Activated CD4-positive, alpha-beta T cell treated with anti-CD3 and anti-CD28 coated beads, Interleukin-2, amount 10 ng/mL, durations not matched to agents 24 days and 14 days (primary cell): ENCODE results near the gene HOXD12. TPM values are rescaled to one million over a fixed set of nuclear protein-coding genes. Genes with fewer than 3 reads are reported as not detected.

Experiments
- DNase-seq: peaks from one replicate; pipeline ENCODE4 v3.0.0; 2022
- H3K27ac Mint-ChIP-seq: one replicate; pipeline ENCODE4 v1.8.0; 2022; ENCODE audit warnings: mild to moderate bottlenecking, mixed read lengths
- H3K27me3 Mint-ChIP-seq: one replicate; pipeline ENCODE4 v1.8.0; 2022; ENCODE audit warnings: mixed read lengths
- H3K36me3 Mint-ChIP-seq: one replicate; pipeline ENCODE4 v1.8.0; 2022; ENCODE audit warnings: low read depth, mild to moderate bottlenecking, mixed read lengths
- H3K4me1 Mint-ChIP-seq: one replicate; pipeline ENCODE4 v1.8.0; 2021; ENCODE audit warnings: mixed read lengths
- H3K4me3 Mint-ChIP-seq: one replicate; pipeline ENCODE4 v1.8.0; 2022; ENCODE audit warnings: mild to moderate bottlenecking, moderate library complexity, mixed read lengths
- H3K9me3 Mint-ChIP-seq: one replicate; pipeline ENCODE4 v1.8.0; 2021; ENCODE audit warnings: mixed read lengths
- intact Hi-C: fragments of 100-400 bp; cut with micrococcal nuclease; formaldehyde crosslinking; loops from one replicate; pipeline ENCODE4 v1.15.1; 2023
- total RNA-seq: library from RNA; stranded (reverse); gene quantifications from 2 replicates; pipeline ENCODE4 v1.2.3, GENCODE V29; 2022

Gene HOXD12
- total RNA-seq, 1 donor from 2014 or later, result not detected

DNA sequence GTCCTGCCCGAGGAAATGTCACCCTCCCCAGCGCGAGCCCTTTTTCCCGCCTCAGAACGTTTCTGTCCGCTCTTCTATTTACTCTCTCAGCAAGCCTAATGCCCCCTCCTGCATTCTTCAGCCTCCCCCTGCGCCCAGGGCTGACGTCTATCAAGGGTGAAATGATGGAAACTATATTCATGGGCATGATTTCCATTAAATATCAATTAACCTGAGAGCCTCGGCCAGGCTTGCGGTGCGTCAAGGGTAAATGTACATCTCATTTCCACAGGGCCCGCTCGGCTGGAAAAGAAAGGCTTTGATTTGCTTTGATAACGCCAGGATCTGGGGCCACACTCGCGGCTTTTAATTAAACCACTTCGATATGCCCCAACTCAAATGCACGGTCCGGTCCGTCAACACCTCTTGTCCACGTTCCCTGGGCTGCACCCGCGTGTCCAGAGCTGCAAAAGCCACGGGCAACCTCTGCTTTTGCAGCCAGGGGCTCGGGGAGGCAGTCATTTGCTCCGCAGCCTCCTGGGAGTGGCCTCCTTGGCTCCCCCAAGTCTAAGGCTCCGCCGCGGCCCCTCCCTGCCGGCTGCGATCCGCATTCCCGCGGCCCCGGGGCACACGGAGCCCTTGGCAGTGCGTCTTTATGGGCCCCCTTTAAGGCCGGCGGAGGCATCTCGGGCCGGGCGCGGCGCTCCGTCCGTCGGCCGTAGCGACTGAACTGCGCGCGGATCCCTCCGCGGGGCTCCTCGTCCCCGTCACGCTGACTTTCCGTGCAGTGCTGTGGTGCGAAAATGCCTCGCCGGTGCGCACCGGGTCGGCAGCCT, 29.6 kb downstream of the HOXD12 start, which contains the start of gene HOXD8:
Gene HOXD8 (plus strand): TSS at position 724 of the 815 bp plus-strand sequence. CDS start 662 bp downstream, outside the sequence.
- H3K27me3 Mint-ChIP-seq, result peaks cover 84% of the 10 kb centered on the region
- H3K4me3 Mint-ChIP-seq, result peak within 1 kb of the TSS; percentile 32
- no peaks in the 10 kb centered on the region for H3K9me3 Mint-ChIP-seq
- DNase-seq, result no peak
- peaks cover 5% of the 10 kb centered on the region for H3K36me3 Mint-ChIP-seq
- H3K4me1 Mint-ChIP-seq, result peaks cover 9% of the 10 kb centered on the region
- intact Hi-C loops, result loop anchor here (1.0 to 5.0 kb wide), 4 partner anchors 18 to 1033 kb away; no protein-coding TSS in a partner anchor
- peak within 1 kb of the TSS; percentile 85 for H3K27ac Mint-ChIP-seq

DNA sequence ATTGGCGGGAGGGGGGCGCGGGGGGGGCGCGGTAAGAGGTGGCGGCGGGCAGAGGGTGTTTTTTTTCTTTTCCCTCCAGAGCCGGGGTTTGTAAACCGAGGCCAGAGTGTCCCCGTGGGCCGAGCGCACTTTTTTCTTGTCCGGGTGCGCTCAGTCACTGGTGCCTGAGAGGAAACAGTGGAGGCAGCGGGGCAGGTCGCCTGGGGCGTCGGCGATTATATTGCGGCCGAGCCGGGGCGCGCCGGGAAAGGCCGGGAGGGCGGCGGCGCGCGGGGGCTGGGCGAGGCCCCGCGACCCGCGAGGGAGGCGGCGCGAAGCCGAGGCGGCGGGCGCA, 30.2 kb downstream of the HOXD12 start:
- Mint-ChIP-seq H3K4me3 (no peak overlapping the region), H3K36me3 (peaks cover 5% of the 10 kb centered on the region), H3K9me3 (no peaks in the 10 kb centered on the region), H3K27ac (no peak overlapping the region), H3K4me1 (peaks cover 9% of the 10 kb centered on the region), H3K27me3 (peaks cover 84% of the 10 kb centered on the region)
- DNase-seq, result no peak
- intact Hi-C loops, result loop anchor here (1.0 to 10.0 kb wide), 6 partner anchors 19 to 1795 kb away; partner anchors contain the start of gene SP9

DNA sequence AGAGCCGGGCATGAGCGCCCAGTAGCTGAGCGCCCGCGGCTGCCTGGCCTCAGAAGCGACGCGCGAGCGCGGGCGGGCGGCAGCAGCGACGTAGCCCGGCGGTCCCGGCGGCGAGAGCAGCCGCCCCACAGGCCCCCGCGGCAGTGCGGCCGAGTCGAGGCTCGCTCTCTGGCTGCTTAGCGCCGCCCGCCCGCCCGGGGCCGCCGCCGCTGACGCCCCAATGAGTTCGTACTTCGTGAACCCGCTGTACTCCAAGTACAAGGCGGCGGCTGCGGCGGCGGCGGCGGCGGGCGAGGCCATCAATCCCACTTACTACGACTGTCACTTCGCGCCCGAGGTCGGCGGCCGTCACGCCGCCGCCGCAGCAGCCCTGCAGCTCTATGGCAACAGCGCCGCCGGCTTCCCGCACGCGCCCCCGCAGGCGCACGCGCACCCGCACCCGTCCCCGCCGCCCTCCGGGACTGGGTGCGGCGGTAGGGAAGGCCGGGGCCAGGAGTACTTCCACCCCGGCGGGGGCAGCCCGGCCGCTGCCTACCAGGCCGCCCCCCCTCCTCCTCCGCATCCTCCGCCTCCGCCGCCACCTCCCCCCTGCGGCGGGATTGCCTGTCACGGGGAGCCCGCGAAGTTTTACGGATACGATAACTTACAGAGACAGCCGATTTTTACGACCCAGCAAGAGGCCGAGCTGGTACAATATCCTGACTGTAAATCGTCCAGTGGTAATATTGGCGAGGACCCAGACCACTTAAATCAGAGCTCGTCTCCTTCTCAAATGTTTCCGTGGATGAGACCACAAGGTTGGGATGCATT, 30.8 kb downstream of the HOXD12 start:
- peaks cover 84% of the 10 kb centered on the region for H3K27me3 Mint-ChIP-seq
- peak overlapping the region; percentile 32 for H3K4me3 Mint-ChIP-seq
- peak overlapping the region; percentile 85 for H3K27ac Mint-ChIP-seq
- peaks cover 5% of the 10 kb centered on the region for H3K36me3 Mint-ChIP-seq
- intact Hi-C loops, result loop anchor here (5.0 to 10.0 kb wide), 2 partner anchors 47 to 1796 kb away; partner anchors contain the start of gene SP9
- no peaks in the 10 kb centered on the region for H3K9me3 Mint-ChIP-seq
- DNase-seq, result no peak
- peaks cover 9% of the 10 kb centered on the region for H3K4me1 Mint-ChIP-seq

DNA sequence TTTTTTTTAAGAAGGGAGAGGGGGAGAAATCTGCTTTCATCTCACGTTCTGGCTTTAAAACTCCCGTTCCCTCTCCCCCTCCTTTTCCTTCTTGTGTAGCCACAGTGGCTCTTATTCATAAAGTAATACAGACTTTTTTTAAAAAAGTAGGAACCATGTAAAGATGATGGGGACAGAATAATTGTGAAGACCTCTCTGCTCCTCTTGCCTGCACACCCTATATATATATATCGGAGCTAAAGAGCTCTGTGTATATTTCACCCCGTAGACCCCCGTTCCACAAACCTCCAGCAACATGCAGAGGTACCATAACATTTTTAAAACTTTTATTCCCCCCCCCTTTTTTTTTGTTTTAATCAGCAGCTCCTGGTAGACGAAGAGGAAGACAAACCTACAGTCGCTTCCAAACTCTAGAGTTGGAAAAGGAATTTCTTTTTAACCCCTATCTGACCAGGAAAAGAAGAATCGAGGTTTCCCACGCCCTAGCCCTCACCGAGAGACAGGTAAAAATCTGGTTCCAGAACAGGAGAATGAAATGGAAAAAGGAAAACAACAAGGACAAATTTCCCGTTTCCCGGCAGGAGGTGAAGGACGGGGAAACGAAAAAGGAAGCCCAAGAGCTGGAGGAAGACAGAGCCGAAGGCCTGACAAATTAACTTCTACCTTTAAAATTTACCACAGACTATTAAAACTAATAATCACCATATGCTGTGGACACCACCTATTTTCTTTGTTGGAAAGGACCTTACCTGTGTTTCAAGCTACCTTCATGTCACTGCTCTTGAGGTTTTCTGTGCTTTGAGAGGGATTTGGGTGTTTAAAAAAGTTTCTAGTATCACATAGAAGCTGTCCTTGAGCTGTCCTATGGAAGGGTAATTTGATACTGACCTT, 31.6 kb downstream of the HOXD12 start:
- H3K27me3 Mint-ChIP-seq, result peaks cover 84% of the 10 kb centered on the region
- intact Hi-C loops, result loop anchor here (5.0 to 10.0 kb wide), 2 partner anchors 46 to 1796 kb away; partner anchors contain the start of gene SP9
- H3K27ac Mint-ChIP-seq, result peak overlapping the region; percentile 85
- peaks cover 5% of the 10 kb centered on the region for H3K36me3 Mint-ChIP-seq
- no peaks in the 10 kb centered on the region for H3K9me3 Mint-ChIP-seq
- H3K4me1 Mint-ChIP-seq, result peaks cover 11% of the 10 kb centered on the region
- DNase-seq, result no peak
- peak overlapping the region; percentile 32 for H3K4me3 Mint-ChIP-seq

GRCh38 chr2:176131848-176132158, 32.2 kb downstream of the HOXD12 start:
- Mint-ChIP-seq H3K27ac (no peak overlapping the region), H3K36me3 (peaks cover 5% of the 10 kb centered on the region), H3K4me3 (no peak overlapping the region), H3K4me1 (peaks cover 11% of the 10 kb centered on the region), H3K9me3 (no peaks in the 10 kb centered on the region), H3K27me3 (peaks cover 82% of the 10 kb centered on the region)
- no peak for DNase-seq
- intact Hi-C loops, result loop anchor here (5.0 to 10.0 kb wide), 2 partner anchors 45 to 1797 kb away; partner anchors contain the start of gene SP9

DNA sequence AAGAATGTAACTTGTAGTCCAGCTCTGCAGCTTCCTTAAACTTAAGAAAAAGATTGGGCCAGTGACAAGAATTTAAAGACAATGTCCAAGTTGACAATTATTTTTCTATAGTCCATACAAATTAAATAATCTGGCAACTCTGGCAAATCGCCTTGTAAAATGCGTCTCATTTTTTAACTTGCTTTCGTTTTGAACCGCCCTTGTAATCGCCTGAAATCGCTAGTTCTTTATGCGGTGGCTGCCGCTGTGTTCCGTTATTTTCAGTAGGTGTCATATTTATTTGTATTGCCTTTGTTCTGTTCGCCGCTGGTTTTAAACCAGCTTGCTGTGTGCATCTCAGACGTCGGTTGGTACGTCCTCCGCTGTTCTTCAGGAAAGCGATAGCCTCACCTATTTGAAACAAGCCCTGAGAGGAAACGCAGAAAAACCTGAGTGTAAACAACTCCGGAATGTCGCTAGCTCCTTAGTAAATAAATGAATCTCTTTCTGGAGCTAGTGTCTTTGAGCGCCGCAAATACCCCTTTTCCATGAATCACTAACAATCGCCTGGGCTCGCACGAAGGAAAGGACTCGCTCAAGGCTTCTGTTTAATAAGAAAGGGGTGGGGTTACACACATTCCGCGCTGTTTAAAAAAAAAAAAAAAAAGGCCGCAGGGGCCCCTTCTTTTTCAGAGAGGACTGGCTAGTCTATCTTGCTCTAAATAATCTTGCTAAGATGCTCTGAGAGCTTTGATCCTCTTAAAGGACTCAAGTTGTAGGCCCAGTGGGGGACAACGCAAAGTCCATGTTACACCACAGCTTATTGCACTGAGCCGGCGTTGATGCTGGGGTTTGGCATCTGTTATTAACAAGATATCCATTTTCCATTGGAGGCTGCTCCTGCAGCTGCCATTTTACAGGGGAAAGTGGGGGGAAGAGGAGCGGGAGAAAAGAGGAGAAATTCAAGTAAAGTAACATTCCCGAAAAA, 32.9 kb downstream of the HOXD12 start:
- peak; percentile 70 for DNase-seq
- H3K4me1 Mint-ChIP-seq, result peaks cover 11% of the 10 kb centered on the region
- peak overlapping the region; percentile 21 for H3K27ac Mint-ChIP-seq
- peaks cover 5% of the 10 kb centered on the region for H3K36me3 Mint-ChIP-seq
- peak overlapping the region; percentile 68 for H3K4me3 Mint-ChIP-seq
- H3K9me3 Mint-ChIP-seq, result no peaks in the 10 kb centered on the region
- peaks cover 81% of the 10 kb centered on the region for H3K27me3 Mint-ChIP-seq
- intact Hi-C loops, result loop anchor here (5.0 to 10.0 kb wide), 2 partner anchors 45 to 1798 kb away; partner anchors contain the start of gene SP9

- peaks cover 9% of the 10 kb centered on the region for H3K4me1 Mint-ChIP-seq
- no peak overlapping the region for H3K4me3 Mint-ChIP-seq
- DNase-seq, result no peak
- H3K27ac Mint-ChIP-seq, result no peak overlapping the region
- no peaks in the 10 kb centered on the region for H3K9me3 Mint-ChIP-seq
- intact Hi-C loops, result loop anchor here (5.0 to 10.0 kb wide), 2 partner anchors 44 to 1799 kb away; partner anchors contain the start of gene SP9
- peaks cover 5% of the 10 kb centered on the region for H3K36me3 Mint-ChIP-seq
- H3K27me3 Mint-ChIP-seq, result peaks cover 81% of the 10 kb centered on the region
Measured at GRCh38 chr2:176133389-176133788, 33.8 kb downstream of the HOXD12 start.

DNA sequence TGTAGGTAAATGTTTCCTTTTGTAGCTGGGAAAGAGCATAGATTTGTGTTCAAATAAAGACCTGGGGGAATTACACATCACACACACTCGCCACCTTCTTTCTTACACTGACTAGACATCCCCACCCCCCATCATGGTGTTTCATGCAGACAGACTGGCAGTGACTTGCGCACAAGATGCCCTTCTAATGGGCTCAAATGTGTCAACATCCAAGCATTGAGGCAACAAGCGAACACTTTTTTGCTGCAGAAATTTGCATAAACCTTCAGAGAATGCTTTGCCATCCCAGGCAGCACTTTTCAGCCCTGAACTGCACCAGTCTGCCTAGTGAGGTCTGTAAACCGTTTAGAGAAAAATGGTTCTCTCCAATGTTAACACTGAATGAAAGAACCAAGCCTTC, 34.4 kb downstream of the HOXD12 start:
- H3K4me1 Mint-ChIP-seq, result peaks cover 7% of the 10 kb centered on the region
- intact Hi-C loops, result loop anchor here (5.0 to 10.0 kb wide), 2 partner anchors 43 to 1799 kb away; partner anchors contain the start of gene SP9

DNA sequence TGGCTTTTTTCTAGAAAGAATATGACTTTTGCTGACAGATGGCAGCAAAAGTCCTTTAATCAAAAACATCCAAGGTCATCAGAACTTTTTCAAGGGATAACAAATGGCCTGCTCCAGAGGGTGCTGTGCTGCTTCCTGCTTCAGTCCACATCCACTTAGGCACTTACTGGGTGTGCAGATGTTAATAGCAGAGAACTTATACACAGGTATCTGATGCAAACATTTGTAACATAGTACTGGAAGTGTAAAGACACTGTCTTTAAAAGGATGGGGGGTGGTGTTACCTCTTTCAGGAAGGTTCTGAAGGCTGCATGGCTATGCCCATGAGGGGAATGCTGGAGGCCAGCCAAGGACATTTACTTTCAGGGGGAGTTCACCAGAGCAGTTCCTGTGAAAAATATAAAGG, 35.4 kb downstream of the HOXD12 start:
- H3K4me1 Mint-ChIP-seq, result peaks cover 7% of the 10 kb centered on the region
- DNase-seq, result no peak
- peaks cover 5% of the 10 kb centered on the region for H3K36me3 Mint-ChIP-seq
- H3K27me3 Mint-ChIP-seq, result peaks cover 86% of the 10 kb centered on the region
- intact Hi-C loops, result loop anchor here (10.0 kb wide), 1 partner anchor 1800 kb away; the partner anchor contains the start of gene SP9
- H3K4me3 Mint-ChIP-seq, result no peak overlapping the region
- no peak overlapping the region for H3K27ac Mint-ChIP-seq
- H3K9me3 Mint-ChIP-seq, result no peaks in the 10 kb centered on the region

More for the DNA sequence above, 34.4 kb downstream of the HOXD12 start:
- peaks cover 81% of the 10 kb centered on the region for H3K27me3 Mint-ChIP-seq
- no peak overlapping the region for H3K4me3 Mint-ChIP-seq
- no peak for DNase-seq
- H3K36me3 Mint-ChIP-seq, result peaks cover 5% of the 10 kb centered on the region
- H3K9me3 Mint-ChIP-seq, result no peaks in the 10 kb centered on the region
- no peak overlapping the region for H3K27ac Mint-ChIP-seq

DNA sequence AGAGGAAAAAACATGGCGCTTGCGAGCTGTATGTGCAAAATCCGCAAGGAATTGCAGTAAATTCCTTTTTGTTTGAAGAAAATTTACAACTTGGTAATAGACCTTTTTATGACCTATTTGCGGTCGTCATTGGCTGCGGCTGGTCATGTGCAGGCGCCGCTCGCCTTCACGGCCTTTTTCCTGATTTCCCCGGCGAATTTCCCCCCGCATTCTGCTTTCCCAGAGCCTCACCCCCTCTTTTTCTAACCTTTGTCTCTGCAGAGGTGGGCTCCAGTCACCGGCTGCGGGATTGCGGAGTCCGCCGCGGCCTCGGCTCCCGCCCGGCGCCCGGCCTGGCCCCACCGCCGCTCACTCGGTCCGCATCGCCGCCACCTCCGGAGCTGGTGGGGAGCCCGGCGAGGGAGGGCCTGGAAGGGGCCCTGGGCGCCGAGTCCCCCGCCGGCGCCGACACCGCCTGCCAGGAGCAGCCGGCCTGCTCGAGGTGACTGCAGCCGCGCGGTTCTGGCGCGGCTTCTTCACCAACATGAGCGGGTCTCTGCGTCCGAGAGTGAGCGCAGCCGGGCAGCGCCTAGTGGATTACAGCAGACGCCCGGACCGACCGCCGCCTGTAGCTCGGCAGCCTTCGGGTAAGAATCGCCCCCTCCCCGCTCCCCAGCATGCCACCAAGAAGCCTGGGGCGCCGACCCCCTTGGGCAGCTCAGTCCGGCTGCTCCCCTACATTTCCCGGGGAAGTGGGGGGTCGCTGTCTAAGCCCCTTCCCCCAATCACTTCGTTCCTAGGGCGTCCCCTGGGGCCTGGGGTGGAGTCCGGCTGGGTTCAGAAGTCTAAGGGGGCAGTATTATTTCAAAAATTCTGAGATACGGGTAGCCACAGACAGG, 37.0 kb downstream of the HOXD12 start:
- no peak overlapping the region for H3K27ac Mint-ChIP-seq
- H3K4me3 Mint-ChIP-seq, result no peak overlapping the region

DNA sequence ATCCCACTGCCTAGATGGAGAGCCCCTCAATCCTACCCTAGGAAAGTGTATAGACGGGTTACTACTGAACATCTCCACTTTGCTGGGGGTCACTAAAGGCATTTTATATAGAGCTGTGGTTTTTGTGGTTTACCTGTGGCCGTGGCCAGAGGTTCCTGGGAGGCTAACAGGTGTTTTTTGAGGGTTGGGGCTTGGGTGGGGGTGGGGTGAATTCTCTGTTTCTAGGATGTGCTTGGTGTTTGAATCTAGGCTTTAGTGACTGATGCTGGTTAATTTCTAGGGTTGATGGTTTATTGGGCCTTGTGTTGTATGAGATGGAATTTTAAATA, 37.6 kb downstream of the HOXD12 start:
- DNase-seq, result no peak
- H3K27ac Mint-ChIP-seq, result no peak overlapping the region
- H3K4me1 Mint-ChIP-seq, result peaks cover 9% of the 10 kb centered on the region
- H3K4me3 Mint-ChIP-seq, result no peak overlapping the region
- intact Hi-C loops, result loop anchor here (10.0 kb wide), 1 partner anchor 1802 kb away; the partner anchor contains the start of gene SP9
- no peaks in the 10 kb centered on the region for H3K9me3 Mint-ChIP-seq
- H3K36me3 Mint-ChIP-seq, result no peaks in the 10 kb centered on the region
- H3K27me3 Mint-ChIP-seq, result peaks cover 86% of the 10 kb centered on the region

More for the DNA sequence above, 37.0 kb downstream of the HOXD12 start:
- no peaks in the 10 kb centered on the region for H3K36me3 Mint-ChIP-seq
- intact Hi-C loops, result loop anchor here (10.0 kb wide), 1 partner anchor 1802 kb away; the partner anchor contains the start of gene SP9
- no peaks in the 10 kb centered on the region for H3K9me3 Mint-ChIP-seq
- no peak for DNase-seq
- peaks cover 85% of the 10 kb centered on the region for H3K27me3 Mint-ChIP-seq
- H3K4me1 Mint-ChIP-seq, result peaks cover 9% of the 10 kb centered on the region
